ENCODE measurements around the gene ARF5.

DNA sequence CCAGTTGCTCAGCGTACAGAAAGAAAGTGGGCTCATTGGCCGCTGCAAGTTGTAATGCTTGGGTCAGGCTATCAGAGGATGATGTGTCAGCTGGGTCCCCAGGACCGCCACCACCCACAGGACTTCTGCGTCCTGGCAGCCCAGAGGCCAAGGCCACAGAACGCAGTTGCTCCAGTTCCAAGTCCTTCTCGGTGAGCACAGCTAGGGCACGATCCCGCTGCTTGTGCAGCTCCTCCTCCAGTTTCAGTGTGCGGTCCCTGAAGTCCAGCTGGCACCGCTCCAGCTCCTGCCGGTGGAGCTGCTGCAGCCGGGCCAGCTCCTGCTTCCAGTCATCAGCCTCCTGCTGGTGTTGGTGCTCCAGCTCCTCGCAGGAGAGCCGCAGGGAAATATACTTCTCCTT lies 5.8 kb upstream of the ARF5 start:
- no peak for TF ChIP-seq POLR2A (IDR thresholded peaks at IDR 0.05)
- TF ChIP-seq CTCF (IDR thresholded peaks at IDR 0.05 in 4 of 5, conservative IDR thresholded peaks at IDR 0.05 in 1 of 5): no peak
